T-cell (primary cell): Measurements from ENCODE around the gene PDE4A. TPM values are rescaled to one million over a fixed set of nuclear protein-coding genes. Genes with fewer than 3 reads are reported as not detected.
"Not testable (repeated sequence)": the region's sequence is repeated elsewhere in the genome, so short reads cannot be mapped to it uniquely, and the experiment has no call there.

ENCODE experiments used
- ATAC-seq, 4 experiments: fragments of 200-7000 bp in 3 of 4; fragments of 150-1000 bp in 1 of 4; cut with Tn5 transposase; replicated peaks in 1 of 4; 1 replicate in 3 of 4; 2 replicates in 1 of 4; pipeline ENCODE4 v1.10.0; 2021; ENCODE audit warnings: moderate library complexity in 3 of 4, mild to moderate bottlenecking in 2 of 4, moderate number of reproducible peaks in 1 of 4
- CTCF ChIA-PET, 2 donors: fragments of 300-600 bp; sonication (Branson Sonifier 250); formaldehyde crosslinking; loops; one replicate each; lab custom pipeline; 2022; ENCODE audit warnings: antibody characterized with exemption in 2 of 2; lab: Charles Lee
- POLR2A ChIA-PET, 2 donors: fragments of 300-600 bp; sonication (Branson Sonifier 250); formaldehyde crosslinking; loops; one replicate each; lab custom pipeline; 2022; ENCODE audit warnings: antibody characterized with exemption in 2 of 2; lab: Charles Lee
- DNase-seq, 35 experiments: peaks; one replicate each; pipeline versions ENCODE4 v3.0.0 to v3.0.0-alpha.2; 2013 to 2023
- H3K27ac ChIP-seq: one replicate; pipeline ENCODE4 v1.5.1; 2013; ENCODE audit warnings: low read length
- H3K27me3 ChIP-seq, 2 experiments: replicated peaks in 1 of 2; 1 replicate in 1 of 2; 2 replicates in 1 of 2; pipeline versions ENCODE4 v1.6.1 to v1.7.0; 2013; ENCODE audit warnings: low read length in 1 of 2, mixed read lengths in 1 of 2; ENCODE audit not compliant: control insufficient read depth in 2 of 2, insufficient read depth in 2 of 2; ENCODE audit errors: extremely low read depth in 1 of 2
- H3K36me3 ChIP-seq, 2 donors: 1 replicate in 1 of 2; 2 replicates in 1 of 2; pipeline versions ENCODE4 v1.6.1 to v1.7.0; 2013; ENCODE audit warnings: low read length in 1 of 2; ENCODE audit not compliant: control insufficient read depth in 2 of 2, insufficient read depth in 1 of 2; ENCODE audit errors: extremely low read depth in 1 of 2
- H3K4me1 ChIP-seq, 2 experiments: 1 replicate in 1 of 2; 2 replicates in 1 of 2; pipeline versions ENCODE4 v1.6.1 to v1.7.0; 2013; ENCODE audit warnings: low read length in 2 of 2, mixed read lengths in 1 of 2; ENCODE audit not compliant: insufficient read depth in 2 of 2, control insufficient read depth in 1 of 2; ENCODE audit errors: extremely low read depth in 1 of 2
- H3K4me3 ChIP-seq, 2 donors: 1 replicate in 1 of 2; 2 replicates in 1 of 2; pipeline versions ENCODE4 v1.5.1 to v1.7.0; 2013; ENCODE audit warnings: mild to moderate bottlenecking in 2 of 2, low read length in 1 of 2, moderate library complexity in 1 of 2; ENCODE audit not compliant: control insufficient read depth in 1 of 2; ENCODE audit errors: extremely low read depth in 1 of 2
- H3K9me3 ChIP-seq: 2 replicates; pipeline ENCODE4 v1.7.0; 2013
- H3K27ac Mint-ChIP-seq, 2 donors: one replicate each; pipeline ENCODE4 v1.8.0; 2020 to 2021; ENCODE audit warnings: mild to moderate bottlenecking in 2 of 2, mixed read lengths in 2 of 2
- H3K27me3 Mint-ChIP-seq, 2 donors: one replicate each; pipeline ENCODE4 v1.8.0; 2021 to 2022; ENCODE audit warnings: mixed read lengths in 2 of 2
- H3K36me3 Mint-ChIP-seq: one replicate; pipeline ENCODE4 v1.8.0; 2021; ENCODE audit warnings: mixed read lengths
- H3K4me1 Mint-ChIP-seq, 3 donors: one replicate each; pipeline ENCODE4 v1.8.0; 2020 to 2022; ENCODE audit warnings: mixed read lengths in 3 of 3, mild to moderate bottlenecking in 1 of 3
- H3K4me3 Mint-ChIP-seq, 3 donors: one replicate each; pipeline ENCODE4 v1.8.0; 2020 to 2022; ENCODE audit warnings: mild to moderate bottlenecking in 3 of 3, mixed read lengths in 3 of 3, moderate library complexity in 3 of 3
- H3K9me3 Mint-ChIP-seq, 3 donors: one replicate each; pipeline ENCODE4 v1.8.0; 2020 to 2022; ENCODE audit warnings: mixed read lengths in 3 of 3
- whole genome bisulfite sequencing: methylation state at CpG from one replicate; pipeline ENCODE4 v1.1.5; 2013; ENCODE audit warnings: missing lambda C conversion rate; ENCODE audit not compliant: insufficient coverage; 5-methylcytosine and 5-hydroxymethylcytosine counted together
- total RNA-seq, 35 experiments: library from RNA in 6 of 35; stranded (reverse) in 6 of 35; fragments of 120-200 nt in 1 of 35; gene quantifications; one replicate each; pipeline versions ENCODE4 v1.2.1 to v1.2.4 and lab custom pipeline; 2013 to 2026

Gene PDE4A
- total RNA-seq, 5 donors from 2014 or later (not counting 1 experiment from before 2014, with no cell fraction given) = 2.2 to 13.3 (median 6.2) TPM

- peak overlapping the region; percentile 95 to 97 for H3K4me3 ChIP-seq
- H3K27me3 ChIP-seq = peaks cover 0 to 3% of the 10 kb centered on the region in 2 experiments
- H3K27ac ChIP-seq = peak overlapping the region; percentile 82
- Mint-ChIP-seq H3K27me3 (no peaks in the 10 kb centered on the region), H3K27ac (peak overlapping the region; percentile 84 to 87), H3K9me3 (no peaks in the 10 kb centered on the region), H3K4me3 (peak overlapping the region; percentile 85 to 95 (median 94)), H3K4me1 (peaks cover 24 to 29% (median 27%) of the 10 kb centered on the region in 3 donors), H3K36me3 (peaks cover 14% of the 10 kb centered on the region)
- no peaks in the 10 kb centered on the region for H3K9me3 ChIP-seq
- WGBS = 0% methylated on average over 3 of the region's 10 CpGs
- peaks cover 13 to 28% of the 10 kb centered on the region in 2 experiments for H3K4me1 ChIP-seq
- peaks cover 0 to 13% of the 10 kb centered on the region in 2 donors for H3K36me3 ChIP-seq
- ChIA-PET CTCF (interaction anchor here (0.6 to 1.8 kb wide), 12 partner anchors 9 to 184 kb away, joined by 3 to 13 read pairs (median 4); partner anchors contain the start of gene ICAM1 (in 1 of the 2)), POLR2A (interaction anchor here (0.6 to 1.0 kb wide), 2 partner anchors 46 to 91 kb away, joined by 5 to 8 read pairs; no protein-coding TSS in a partner anchor)
- ATAC-seq (peak in 3 of 4 experiments; percentile 0 to 3 (median 2)), DNase-seq (no peak)
Observed at GRCh38 chr19:10379880-10380312, 40.4 kb upstream of the PDE4A start.

GRCh38 chr19:10380313-10381102, 39.8 kb upstream of the PDE4A start, which contains the start of gene TYK2:
Gene TYK2 (minus strand): TSS chr19:10380572. CDS start chr19:10378406, 2,166 bp downstream.
- ATAC-seq (peak; percentile 94 to 97 (median 96)), DNase-seq (peak; percentile 88 to 98 (median 93))
- peak within 1 kb of the TSS; percentile 84 to 87 for H3K27ac Mint-ChIP-seq
- H3K27me3 Mint-ChIP-seq = no peaks in the 10 kb centered on the region
- no peaks in the 10 kb centered on the region for H3K9me3 ChIP-seq
- under 1% methylated on average over 57 of the region's 58 CpGs for WGBS
- peaks cover 0 to 3% of the 10 kb centered on the region in 2 experiments for H3K27me3 ChIP-seq
- H3K36me3 ChIP-seq = peaks cover 0 to 12% of the 10 kb centered on the region in 2 donors
- ChIA-PET CTCF (interaction anchor here in 1 of 2 donors (0.6 to 1.8 kb wide), 13 partner anchors 8 to 185 kb away, joined by 3 to 13 read pairs (median 4); partner anchors contain the start of genes ICAM1 and ICAM5), POLR2A (interaction anchor here in 1 of 2 donors (1.0 kb wide), 1 partner anchor 92 kb away, joined by 5 read pairs; no protein-coding TSS in a partner anchor)
- peak within 1 kb of the TSS; percentile 85 to 95 (median 94) for H3K4me3 Mint-ChIP-seq
- no peaks in the 10 kb centered on the region for H3K9me3 Mint-ChIP-seq
- peaks cover 22 to 26% (median 25%) of the 10 kb centered on the region in 3 donors for H3K4me1 Mint-ChIP-seq
- peaks cover 13 to 28% of the 10 kb centered on the region in 2 experiments for H3K4me1 ChIP-seq
- H3K36me3 Mint-ChIP-seq = peaks cover 12% of the 10 kb centered on the region
- H3K4me3 ChIP-seq = peak within 1 kb of the TSS; percentile 95 to 97
- peak within 1 kb of the TSS; percentile 88 for H3K27ac ChIP-seq

GRCh38 chr19:10383223-10383499, 37.2 kb upstream of the PDE4A start:
- CTCF ChIA-PET = interaction anchor here (0.6 to 0.7 kb wide), 4 partner anchors 116 to 356 kb away, joined by 4 to 10 read pairs (median 8); no protein-coding TSS in a partner anchor
- H3K9me3 Mint-ChIP-seq, H3K36me3 Mint-ChIP-seq, ATAC-seq, H3K9me3 ChIP-seq, DNase-seq, H3K36me3 ChIP-seq, H3K4me3 ChIP-seq, H3K27me3 ChIP-seq, H3K27me3 Mint-ChIP-seq, H3K27ac Mint-ChIP-seq, H3K27ac ChIP-seq: not testable (repeated sequence)
- POLR2A ChIA-PET = interaction anchor here in 1 of 2 donors (0.7 kb wide), 1 partner anchor 39 kb away, joined by 4 read pairs; no protein-coding TSS in a partner anchor
- H3K4me1 ChIP-seq = peaks cover 13 to 26% of the 10 kb centered on the region in 2 experiments
- H3K4me1 Mint-ChIP-seq = peaks cover 22 to 26% (median 23%) of the 10 kb centered on the region in 3 donors
- WGBS = 100% methylated on average over 1 of the region's 8 CpGs
- peak overlapping the region in 1 of 3 donors; percentile 39 for H3K4me3 Mint-ChIP-seq

- WGBS = 94% methylated on average over 7 of the region's 9 CpGs
- POLR2A ChIA-PET = no interaction called here
- ATAC-seq = no peak
Observed at GRCh38 chr19:10384580-10384979, 35.8 kb upstream of the PDE4A start.

GRCh38 chr19:10388957-10389356, 31.4 kb upstream of the PDE4A start:
- whole genome bisulfite sequencing = 0% methylated on average over 1 of the region's 3 CpGs
- Mint-ChIP-seq H3K9me3 (no peaks in the 10 kb centered on the region), H3K4me3 (no peak overlapping the region), H3K27me3 (no peaks in the 10 kb centered on the region), H3K36me3 (peaks cover 9% of the 10 kb centered on the region), H3K27ac (peak overlapping the region; percentile 49 to 55), H3K4me1 (peaks cover 0 to 5% (median 0%) of the 10 kb centered on the region in 3 donors)
- CTCF ChIA-PET = interaction anchor here (0.6 to 3.6 kb wide), 16 partner anchors 8 to 458 kb away, joined by 3 to 75 read pairs (median 4); partner anchors contain the start of genes ICAM1 (in 2 of the 2) and TYK2 (in 1 of the 2)
- Histone ChIP-seq H3K9me3 (no peaks in the 10 kb centered on the region), H3K27me3 (peaks cover 0 to 3% of the 10 kb centered on the region in 2 experiments), H3K27ac (no peak overlapping the region), H3K36me3 (peaks cover 13 to 30% of the 10 kb centered on the region in 2 donors), H3K4me3 (no peak overlapping the region), H3K4me1 (no peaks in the 10 kb centered on the region)
- POLR2A ChIA-PET = no interaction called here
- DNase-seq (peak; percentile 37 to 90 (median 76)), ATAC-seq (peak; percentile 54 to 61 (median 59))

More at GRCh38 chr19:10384580-10384979, 35.8 kb upstream of the PDE4A start:
- H3K9me3 Mint-ChIP-seq = no peaks in the 10 kb centered on the region
- no peak overlapping the region for H3K27ac Mint-ChIP-seq
- Histone ChIP-seq H3K27ac (no peak overlapping the region), H3K9me3 (no peaks in the 10 kb centered on the region), H3K36me3 (no peaks in the 10 kb centered on the region), H3K4me3 (no peak overlapping the region), H3K27me3 (peaks cover 0 to 3% of the 10 kb centered on the region in 2 experiments), H3K4me1 (peaks cover 11 to 13% of the 10 kb centered on the region in 2 experiments)
- H3K27me3 Mint-ChIP-seq = no peaks in the 10 kb centered on the region
- CTCF ChIA-PET = no interaction called here
- H3K36me3 Mint-ChIP-seq = peaks cover under 1% of the 10 kb centered on the region
- H3K4me3 Mint-ChIP-seq = no peak overlapping the region
- peaks cover 15 to 21% (median 19%) of the 10 kb centered on the region in 3 donors for H3K4me1 Mint-ChIP-seq
- DNase-seq = no peak

DNA sequence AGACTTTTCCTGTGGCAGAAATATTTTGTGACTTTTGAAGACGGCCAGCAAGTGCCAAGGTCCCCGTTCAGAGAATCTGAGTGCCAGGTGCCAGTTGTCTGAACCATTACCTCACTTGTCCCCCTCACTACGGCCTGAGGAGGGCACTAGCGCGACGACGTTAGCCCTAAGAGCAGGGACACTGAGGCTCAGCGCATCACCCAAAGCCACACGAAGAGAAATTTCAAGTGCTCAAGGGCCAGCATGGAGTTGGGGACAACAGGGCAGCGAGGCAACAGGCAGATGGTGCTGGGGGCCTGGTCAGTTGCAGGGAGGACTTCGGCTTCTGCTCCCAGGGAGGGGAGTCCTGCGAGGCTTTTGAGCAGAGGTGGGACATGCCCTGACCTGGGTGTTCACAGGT, 30.5 kb upstream of the PDE4A start:
- ATAC-seq (no peak), DNase-seq (no peak)
- Histone ChIP-seq H3K36me3 (peaks cover 13 to 33% of the 10 kb centered on the region in 2 donors), H3K4me3 (no peak overlapping the region), H3K9me3 (no peaks in the 10 kb centered on the region), H3K4me1 (no peaks in the 10 kb centered on the region), H3K27ac (no peak overlapping the region), H3K27me3 (no peaks in the 10 kb centered on the region)
- WGBS = 74% methylated on average over 12 of the region's 12 CpGs
- H3K9me3 Mint-ChIP-seq = no peaks in the 10 kb centered on the region
- no peaks in the 10 kb centered on the region for H3K27me3 Mint-ChIP-seq
- POLR2A ChIA-PET = interaction anchor here in 1 of 2 donors (0.6 kb wide), 1 partner anchor 19 kb away, joined by 3 read pairs; no protein-coding TSS in a partner anchor
- peaks cover 0 to 5% (median 0%) of the 10 kb centered on the region in 3 donors for H3K4me1 Mint-ChIP-seq
- peaks cover 9% of the 10 kb centered on the region for H3K36me3 Mint-ChIP-seq
- H3K27ac Mint-ChIP-seq = peak overlapping the region in 1 of 2 donors; percentile 58
- H3K4me3 Mint-ChIP-seq = no peak overlapping the region
- CTCF ChIA-PET = interaction anchor here (0.6 to 3.6 kb wide), 10 partner anchors 8 to 130 kb away, joined by 3 to 75 read pairs (median 8); partner anchors contain the start of genes ICAM1 (in 2 of the 2) and TYK2 (in 1 of the 2)
